Ishikawa (cell line): ENCODE measurements around the gene MRPS24.

Experiments used
- CREB1 ChIP-seq: IDR thresholded peaks from 2 replicates; pipeline ENCODE4 v1.6.1; 2012; ENCODE audit warnings: low read depth
- EP300 ChIP-seq: IDR thresholded peaks from 2 replicates; pipeline ENCODE4 v1.6.1; 2012; ENCODE audit warnings: borderline replicate concordance
- FOXM1 ChIP-seq: IDR thresholded peaks from 2 replicates; pipeline ENCODE4 v1.6.1; 2012; ENCODE audit warnings: low read depth, borderline replicate concordance
- NFIC ChIP-seq: IDR thresholded peaks from 2 replicates; pipeline ENCODE4 v1.6.1; 2012
- RAD21 ChIP-seq: IDR thresholded peaks from 2 replicates; pipeline ENCODE4 v1.6.1; 2012; ENCODE audit warnings: low read depth
- YY1 ChIP-seq: IDR thresholded peaks from 2 replicates; pipeline ENCODE4 v1.6.1; 2012; ENCODE audit warnings: low read depth
- TF ChIP-seq, protein P1 (sequence below): IDR thresholded peaks from 2 replicates; pipeline ENCODE4 v1.6.1; 2012; ENCODE audit warnings: low read depth, mild to moderate bottlenecking
- TF ChIP-seq, protein P2 (sequence below): IDR thresholded peaks from 2 replicates; pipeline ENCODE4 v1.6.1; 2012
- TF ChIP-seq, protein P3 (sequence below): IDR thresholded peaks from 2 replicates; pipeline ENCODE4 v1.6.1; 2012

DNA sequence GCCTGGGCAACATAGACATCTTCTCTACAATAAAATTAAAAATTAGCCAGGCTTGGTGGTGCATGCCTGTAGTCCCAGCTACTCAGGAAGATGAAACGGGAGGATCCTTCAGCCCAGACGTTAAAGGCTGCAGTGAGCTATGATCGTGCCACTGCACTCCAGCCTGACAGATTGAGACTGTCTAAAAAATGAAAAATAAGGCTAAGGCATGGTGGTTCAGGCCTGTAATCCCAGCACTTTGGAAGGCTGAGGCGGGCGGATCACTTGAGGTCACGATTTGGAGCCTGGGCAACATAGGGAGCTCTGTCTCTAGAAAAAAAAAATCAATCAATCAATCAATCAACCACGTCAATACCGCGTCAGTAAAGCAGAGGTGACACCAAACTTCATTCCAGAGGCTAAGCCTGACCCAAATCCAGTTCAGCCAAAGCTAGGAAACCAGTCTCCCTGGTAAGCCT lies 31.1 kb downstream of the MRPS24 start:
- TF ChIP-seq, protein P1, sequence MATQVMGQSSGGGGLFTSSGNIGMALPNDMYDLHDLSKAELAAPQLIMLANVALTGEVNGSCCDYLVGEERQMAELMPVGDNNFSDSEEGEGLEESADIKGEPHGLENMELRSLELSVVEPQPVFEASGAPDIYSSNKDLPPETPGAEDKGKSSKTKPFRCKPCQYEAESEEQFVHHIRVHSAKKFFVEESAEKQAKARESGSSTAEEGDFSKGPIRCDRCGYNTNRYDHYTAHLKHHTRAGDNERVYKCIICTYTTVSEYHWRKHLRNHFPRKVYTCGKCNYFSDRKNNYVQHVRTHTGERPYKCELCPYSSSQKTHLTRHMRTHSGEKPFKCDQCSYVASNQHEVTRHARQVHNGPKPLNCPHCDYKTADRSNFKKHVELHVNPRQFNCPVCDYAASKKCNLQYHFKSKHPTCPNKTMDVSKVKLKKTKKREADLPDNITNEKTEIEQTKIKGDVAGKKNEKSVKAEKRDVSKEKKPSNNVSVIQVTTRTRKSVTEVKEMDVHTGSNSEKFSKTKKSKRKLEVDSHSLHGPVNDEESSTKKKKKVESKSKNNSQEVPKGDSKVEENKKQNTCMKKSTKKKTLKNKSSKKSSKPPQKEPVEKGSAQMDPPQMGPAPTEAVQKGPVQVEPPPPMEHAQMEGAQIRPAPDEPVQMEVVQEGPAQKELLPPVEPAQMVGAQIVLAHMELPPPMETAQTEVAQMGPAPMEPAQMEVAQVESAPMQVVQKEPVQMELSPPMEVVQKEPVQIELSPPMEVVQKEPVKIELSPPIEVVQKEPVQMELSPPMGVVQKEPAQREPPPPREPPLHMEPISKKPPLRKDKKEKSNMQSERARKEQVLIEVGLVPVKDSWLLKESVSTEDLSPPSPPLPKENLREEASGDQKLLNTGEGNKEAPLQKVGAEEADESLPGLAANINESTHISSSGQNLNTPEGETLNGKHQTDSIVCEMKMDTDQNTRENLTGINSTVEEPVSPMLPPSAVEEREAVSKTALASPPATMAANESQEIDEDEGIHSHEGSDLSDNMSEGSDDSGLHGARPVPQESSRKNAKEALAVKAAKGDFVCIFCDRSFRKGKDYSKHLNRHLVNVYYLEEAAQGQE = no peak
- no peak for TF ChIP-seq NFIC
- TF ChIP-seq RAD21 = no peak
- no peak for TF ChIP-seq CREB1
- TF ChIP-seq, protein P2, sequence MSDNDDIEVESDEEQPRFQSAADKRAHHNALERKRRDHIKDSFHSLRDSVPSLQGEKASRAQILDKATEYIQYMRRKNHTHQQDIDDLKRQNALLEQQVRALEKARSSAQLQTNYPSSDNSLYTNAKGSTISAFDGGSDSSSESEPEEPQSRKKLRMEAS = no peak
- no peak for TF ChIP-seq FOXM1
- TF ChIP-seq YY1 = no peak
- TF ChIP-seq, protein P3, sequence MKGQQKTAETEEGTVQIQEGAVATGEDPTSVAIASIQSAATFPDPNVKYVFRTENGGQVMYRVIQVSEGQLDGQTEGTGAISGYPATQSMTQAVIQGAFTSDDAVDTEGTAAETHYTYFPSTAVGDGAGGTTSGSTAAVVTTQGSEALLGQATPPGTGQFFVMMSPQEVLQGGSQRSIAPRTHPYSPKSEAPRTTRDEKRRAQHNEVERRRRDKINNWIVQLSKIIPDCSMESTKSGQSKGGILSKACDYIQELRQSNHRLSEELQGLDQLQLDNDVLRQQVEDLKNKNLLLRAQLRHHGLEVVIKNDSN = no peak
- TF ChIP-seq EP300 = no peak
